Esophagus muscularis mucosa (tissue), 4 donors: ENCODE data around the gene ARL17B. TPM values are rescaled to one million over a fixed set of nuclear protein-coding genes. Genes with fewer than 3 reads are reported as not detected.
"Not testable (repeated sequence)": the region's sequence is repeated elsewhere in the genome, so short reads cannot be mapped to it uniquely, and the experiment has no call there.

Experiments used
- DNase-seq: peaks from one replicate; pipeline ENCODE4 v3.0.0-alpha.2; 2017; ENCODE audit errors: extremely low spot score
- H3K27ac ChIP-seq, 4 donors: fragments of 200-600 bp; sonication (generic); replicated peaks in 1 of 4; 1 replicate in 3 of 4; 2 replicates in 1 of 4; pipeline ENCODE4 v1.5.1; 2016 to 2019; ENCODE audit warnings: mild to moderate bottlenecking in 1 of 4
- H3K27me3 ChIP-seq, 4 donors: fragments of 200-600 bp; sonication (generic); one replicate each; pipeline versions ENCODE4 v1.5.1 to v1.6.0; 2016 to 2019
- H3K36me3 ChIP-seq, 4 donors: fragments of 200-600 bp; sonication (generic); one replicate each; pipeline ENCODE4 v1.5.1; 2016 to 2019
- H3K4me1 ChIP-seq, 4 donors: fragments of 200-600 bp; sonication (generic); one replicate each; pipeline ENCODE4 v1.5.1; 2016 to 2019
- H3K4me3 ChIP-seq, 4 donors: fragments of 200-600 bp; sonication (generic); 1 replicate in 2 of 4; 2 replicates in 2 of 4; pipeline ENCODE4 v1.5.1; 2016 to 2019; ENCODE audit warnings: mild to moderate bottlenecking in 4 of 4, moderate library complexity in 1 of 4
- H3K9me3 ChIP-seq, 4 donors: fragments of 200-600 bp; sonication (generic); 1 replicate in 3 of 4; 2 replicates in 1 of 4; pipeline ENCODE4 v1.5.1; 2016 to 2019
- POLR2AphosphoS5 ChIP-seq, 2 donors: sonication (generic); formaldehyde crosslinking; IDR thresholded peaks; one replicate each; pipeline ENCODE4 v1.6.1; 2017; ENCODE audit warnings: antibody characterized with exemption in 2 of 2
- WGBS: methylation state at CpG from one replicate; pipeline ENCODE4 v1.1.5; 2018; 5-methylcytosine and 5-hydroxymethylcytosine counted together
- intact Hi-C: fragments of 100-400 bp; cut with DNase I; formaldehyde crosslinking; loops from one replicate; pipeline ENCODE4 v1.15.1; 2023
- small RNA-seq, 3 donors: library from RNA; depleted of rRNA; stranded (forward); fragments of <200 nt; gene quantifications; one replicate each; pipeline ENCODE3, GENCODE V24; 2016
- total RNA-seq, 4 donors: library from RNA; depleted of rRNA; stranded (reverse); fragments of >200 nt; gene quantifications; one replicate each; pipeline versions ENCODE4 v1.1.0 to v1.2.1, GENCODE V29; 2016

ARL17B gene
- total RNA-seq, 4 donors from 2014 or later: 6.9 to 19.4 (median 15.4) TPM

GRCh38 chr17:46225274-46225794, 136.2 kb downstream of the ARL17B start:
- H3K4me1 ChIP-seq, intact Hi-C loops, H3K36me3 ChIP-seq, H3K9me3 ChIP-seq, H3K27me3 ChIP-seq: not testable (repeated sequence)
- peak; percentile 96 for DNase-seq
- peak; percentile 35 to 37 for TF ChIP-seq POLR2AphosphoS5 (IDR thresholded peaks at IDR 0.05)
- WGBS: under 1% methylated on average over 17 of the region's 22 CpGs
- H3K27ac ChIP-seq: peak overlapping the region; percentile 55 to 79 (median 75)
- H3K4me3 ChIP-seq: peak overlapping the region; percentile 64 to 95 (median 75)

- Histone ChIP-seq H3K27ac (peak overlapping the region; percentile 55 to 79 (median 75)), H3K4me3 (peak overlapping the region; percentile 64 to 95 (median 75))
- H3K36me3 ChIP-seq, DNase-seq, H3K9me3 ChIP-seq, intact Hi-C loops, H3K4me1 ChIP-seq, H3K27me3 ChIP-seq: not testable (repeated sequence)
- WGBS: no CpG with 5 or more reads among the region's 54 CpGs
Observed at GRCh38 chr17:46224864-46225263, 136.7 kb downstream of the ARL17B start.

Small RNAs within 50 kb of the gene (small RNA-seq; reads per million reads assigned to genes)
- 0 reads per million in 3 donors for gene RN7SL656P

Other genes with a start within 250 kb of the ARL17B start
- 100 to 1,000 TPM in 1 of 4 donors, 10 to 100 TPM in 3; 55.0 to 124 (median 70.0) TPM for gene KANSL1, start 168.3 kb downstream of the ARL17B start, total RNA-seq
- 1 to 10 TPM in 3 of 4 donors, under 1 TPM in 1; 0.83 to 4.2 (median 1.2) TPM for gene LRRC37A, start 66.6 kb downstream of the ARL17B start, total RNA-seq
- gene LRRC37A2, start 150.7 kb upstream of the ARL17B start, total RNA-seq: 10 to 100 TPM in 1 of 4 donors, 1 to 10 TPM in 3; 3.6 to 11.2 (median 7.0) TPM
- gene ARL17A, start 217.9 kb upstream of the ARL17B start, total RNA-seq: 10 to 100 TPM in 1 of 4 donors, 1 to 10 TPM in 3; 5.5 to 20.3 (median 8.7) TPM
- 10 to 100 TPM; 15.7 to 25.3 (median 17.9) TPM for gene NSF, start 228.9 kb upstream of the ARL17B start, total RNA-seq